GM12873 (cell line): Measurements from ENCODE around the gene C12orf43.

Experiments
- TF ChIP-seq, protein P1 (sequence below): IDR thresholded peaks from 2 replicates; pipeline ENCODE4 v1.5.1; 2012; ENCODE audit warnings: low read depth, mild to moderate bottlenecking, moderate library complexity, low read length, control low read depth; ENCODE audit not compliant: insufficient read depth; ENCODE audit errors: missing control alignments

The C12orf43 gene

DNA sequence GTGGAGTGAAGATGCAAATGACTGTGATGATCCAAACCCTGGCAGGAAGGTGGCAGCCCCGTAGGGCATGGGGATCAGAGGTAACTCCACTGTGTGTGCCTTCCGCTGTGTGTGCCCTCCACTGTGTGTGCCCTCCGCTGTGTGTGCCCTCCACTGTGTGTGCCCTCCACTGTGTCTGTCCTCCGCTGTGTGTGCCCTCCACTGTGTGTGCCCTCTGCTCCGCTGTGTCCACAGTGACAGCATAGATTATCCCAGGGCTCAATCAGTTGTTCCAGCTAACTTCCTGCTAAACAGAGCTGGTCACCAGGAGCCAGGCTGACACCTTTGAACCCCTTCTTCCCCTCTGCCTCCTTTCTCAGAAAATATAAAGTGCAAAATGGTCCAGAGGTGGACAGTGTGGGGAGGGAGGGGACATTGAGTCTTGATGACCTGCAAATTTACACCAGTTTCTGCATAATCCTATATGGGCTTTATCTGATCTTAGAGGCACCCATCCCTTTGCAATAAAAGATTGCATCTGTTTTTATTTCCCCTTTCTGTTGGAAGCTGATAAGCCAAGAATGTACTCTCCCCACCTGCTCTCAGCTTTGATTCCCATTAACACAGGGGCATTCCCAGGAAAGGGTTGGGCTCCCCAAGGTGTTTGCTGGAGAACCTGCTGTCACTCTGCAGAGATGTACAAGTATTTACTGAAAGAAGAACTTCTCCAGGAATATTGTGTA, 59.5 kb downstream of the C12orf43 start:
- TF ChIP-seq, protein P1, sequence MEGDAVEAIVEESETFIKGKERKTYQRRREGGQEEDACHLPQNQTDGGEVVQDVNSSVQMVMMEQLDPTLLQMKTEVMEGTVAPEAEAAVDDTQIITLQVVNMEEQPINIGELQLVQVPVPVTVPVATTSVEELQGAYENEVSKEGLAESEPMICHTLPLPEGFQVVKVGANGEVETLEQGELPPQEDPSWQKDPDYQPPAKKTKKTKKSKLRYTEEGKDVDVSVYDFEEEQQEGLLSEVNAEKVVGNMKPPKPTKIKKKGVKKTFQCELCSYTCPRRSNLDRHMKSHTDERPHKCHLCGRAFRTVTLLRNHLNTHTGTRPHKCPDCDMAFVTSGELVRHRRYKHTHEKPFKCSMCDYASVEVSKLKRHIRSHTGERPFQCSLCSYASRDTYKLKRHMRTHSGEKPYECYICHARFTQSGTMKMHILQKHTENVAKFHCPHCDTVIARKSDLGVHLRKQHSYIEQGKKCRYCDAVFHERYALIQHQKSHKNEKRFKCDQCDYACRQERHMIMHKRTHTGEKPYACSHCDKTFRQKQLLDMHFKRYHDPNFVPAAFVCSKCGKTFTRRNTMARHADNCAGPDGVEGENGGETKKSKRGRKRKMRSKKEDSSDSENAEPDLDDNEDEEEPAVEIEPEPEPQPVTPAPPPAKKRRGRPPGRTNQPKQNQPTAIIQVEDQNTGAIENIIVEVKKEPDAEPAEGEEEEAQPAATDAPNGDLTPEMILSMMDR = no peak

GRCh38 chr12:120955232-120955631, 61.1 kb downstream of the C12orf43 start:
- TF ChIP-seq, protein P1 = no peak

DNA sequence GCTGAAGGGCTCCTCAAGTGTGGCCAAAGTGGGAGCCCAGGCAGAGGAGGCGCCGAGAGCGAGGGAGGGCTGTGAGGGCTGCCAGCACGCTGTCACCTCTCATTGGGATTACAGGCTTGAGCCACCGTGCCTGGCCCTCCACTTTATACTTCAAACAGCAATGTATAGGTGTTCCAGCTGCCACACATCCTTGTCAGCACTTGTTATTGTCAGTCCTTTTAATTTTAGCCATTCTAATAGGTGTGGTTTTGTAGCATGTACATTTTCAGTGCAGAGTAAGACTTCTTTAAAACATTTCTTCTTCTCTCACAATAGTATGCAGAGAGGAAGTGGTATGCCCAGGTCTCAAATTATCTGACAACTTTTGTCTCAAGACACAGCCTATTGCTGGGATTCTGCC, 65.5 kb downstream of the C12orf43 start:
- TF ChIP-seq, protein P1 = no peak
